NB4 (cell line): ENCODE results near the gene FAM72B.
"Not testable (repeated sequence)": the region's sequence is repeated elsewhere in the genome, so short reads cannot be mapped to it uniquely, and the experiment has no call there.

Experiments used
- DNase-seq: peaks from one replicate; pipeline ENCODE4 v3.0.0; 2010; ENCODE audit warnings: low read depth
- H3K4me3 ChIP-seq: one replicate; pipeline ENCODE4 v1.5.1; 2011; ENCODE audit warnings: mild to moderate bottlenecking, low read depth, low read length, moderate library complexity

FAM72B gene

GRCh38 chr1:121200985-121201981, 17.1 kb upstream of the FAM72B start:
- not testable (repeated sequence) for H3K4me3 ChIP-seq, DNase-seq

GRCh38 chr1:121200232-121200631, 16.1 kb upstream of the FAM72B start:
- H3K4me3 ChIP-seq, DNase-seq: not testable (repeated sequence)

GRCh38 chr1:121199763-121200162, 15.6 kb upstream of the FAM72B start:
- not testable (repeated sequence) for DNase-seq, H3K4me3 ChIP-seq

- not testable (repeated sequence) for DNase-seq, H3K4me3 ChIP-seq
Observed at GRCh38 chr1:121197095-121197882, 13.1 kb upstream of the FAM72B start.

- not testable (repeated sequence) for H3K4me3 ChIP-seq, DNase-seq
Observed at GRCh38 chr1:121192512-121192911, 8.4 kb upstream of the FAM72B start.

GRCh38 chr1:121187914-121188313, 3.8 kb upstream of the FAM72B start:
- DNase-seq, H3K4me3 ChIP-seq: not testable (repeated sequence)

GRCh38 chr1:121186191-121186590, 2.1 kb upstream of the FAM72B start:
- not testable (repeated sequence) for DNase-seq, H3K4me3 ChIP-seq

GRCh38 chr1:121185140-121185708, 1.1 kb upstream of the FAM72B start:
- not testable (repeated sequence) for DNase-seq, H3K4me3 ChIP-seq

- DNase-seq = peak; percentile 8
- H3K4me3 ChIP-seq = peak overlapping the region; percentile 53
Observed at GRCh38 chr1:121183867-121184266, 273 bp downstream of the FAM72B start.

- H3K4me3 ChIP-seq, DNase-seq: not testable (repeated sequence)
Observed at GRCh38 chr1:121178197-121178596, 5.9 kb downstream of the FAM72B start.

GRCh38 chr1:121176649-121177048, 7.5 kb downstream of the FAM72B start:
- DNase-seq = not testable (repeated sequence)

GRCh38 chr1:121168152-121168668, 15.9 kb downstream of the FAM72B start:
- not testable (repeated sequence) for DNase-seq, H3K4me3 ChIP-seq

More at GRCh38 chr1:121176649-121177048, 7.5 kb downstream of the FAM72B start:
- H3K4me3 ChIP-seq = not testable (repeated sequence)

- not testable (repeated sequence) for DNase-seq, H3K4me3 ChIP-seq
Observed at GRCh38 chr1:121167225-121167738, 16.9 kb downstream of the FAM72B start.

- peak; percentile 34 for DNase-seq
- H3K4me3 ChIP-seq = not testable (repeated sequence)
Observed at GRCh38 chr1:121165296-121165695, 18.8 kb downstream of the FAM72B start.

GRCh38 chr1:121163850-121164757, 20.0 kb downstream of the FAM72B start:
- H3K4me3 ChIP-seq = not testable (repeated sequence)
- peak; percentile 70 for DNase-seq

- H3K4me3 ChIP-seq, DNase-seq: not testable (repeated sequence)
Observed at GRCh38 chr1:121161199-121161901, 22.8 kb downstream of the FAM72B start.

GRCh38 chr1:121160118-121160517, 24.0 kb downstream of the FAM72B start:
- DNase-seq = peak; percentile 41
- H3K4me3 ChIP-seq = not testable (repeated sequence)
